ENCODE results near the gene KRTAP1-5.

DNA sequence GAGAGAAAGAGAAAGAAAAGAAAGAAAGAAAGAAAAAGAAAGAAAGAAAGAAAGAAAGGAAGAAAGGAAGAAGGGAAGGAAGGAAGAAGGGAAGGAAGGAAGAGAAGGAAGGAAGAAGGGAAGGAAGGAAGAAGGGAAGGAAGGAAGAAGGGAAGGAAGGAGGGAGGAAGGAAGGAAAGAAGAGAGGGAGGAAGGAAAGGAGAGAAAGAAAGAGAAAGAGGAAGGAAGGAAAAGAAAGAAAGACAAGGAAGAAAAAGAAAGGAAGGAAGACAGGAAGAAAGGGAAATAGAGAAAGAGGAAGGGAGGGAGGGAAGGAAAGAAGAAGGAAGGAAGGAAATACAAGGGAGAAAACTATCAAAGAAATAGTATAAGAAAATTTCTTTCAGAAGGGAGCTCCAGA, 49.8 kb upstream of the KRTAP1-5 start:
- TF ChIP-seq CTCF (IDR thresholded peaks at IDR 0.05) (no peak), EZH2 (IDR thresholded peaks at IDR 0.05; ENCODE audit: borderline replicate concordance, insufficient read depth, low read depth, low read length, poor library complexity, severe bottlenecking) (no peak)

Measured in B cell (primary cell).